GM18505 (cell line): ENCODE measurements around the gene BHLHE23.

Experiments
- ATAC-seq: cut with Tn5 transposase; IDR thresholded peaks from one replicate; pipeline ENCODE4 v1.9.1; 2021; ENCODE audit not compliant: unreplicated experiment
- POLR2A ChIP-seq: IDR thresholded peaks from 4 replicates; pipeline ENCODE4 v1.6.1; 2011; ENCODE audit warnings: borderline replicate concordance; ENCODE audit not compliant: insufficient read depth, insufficient read length; ENCODE audit errors: extremely low read depth

The BHLHE23 gene

DNA sequence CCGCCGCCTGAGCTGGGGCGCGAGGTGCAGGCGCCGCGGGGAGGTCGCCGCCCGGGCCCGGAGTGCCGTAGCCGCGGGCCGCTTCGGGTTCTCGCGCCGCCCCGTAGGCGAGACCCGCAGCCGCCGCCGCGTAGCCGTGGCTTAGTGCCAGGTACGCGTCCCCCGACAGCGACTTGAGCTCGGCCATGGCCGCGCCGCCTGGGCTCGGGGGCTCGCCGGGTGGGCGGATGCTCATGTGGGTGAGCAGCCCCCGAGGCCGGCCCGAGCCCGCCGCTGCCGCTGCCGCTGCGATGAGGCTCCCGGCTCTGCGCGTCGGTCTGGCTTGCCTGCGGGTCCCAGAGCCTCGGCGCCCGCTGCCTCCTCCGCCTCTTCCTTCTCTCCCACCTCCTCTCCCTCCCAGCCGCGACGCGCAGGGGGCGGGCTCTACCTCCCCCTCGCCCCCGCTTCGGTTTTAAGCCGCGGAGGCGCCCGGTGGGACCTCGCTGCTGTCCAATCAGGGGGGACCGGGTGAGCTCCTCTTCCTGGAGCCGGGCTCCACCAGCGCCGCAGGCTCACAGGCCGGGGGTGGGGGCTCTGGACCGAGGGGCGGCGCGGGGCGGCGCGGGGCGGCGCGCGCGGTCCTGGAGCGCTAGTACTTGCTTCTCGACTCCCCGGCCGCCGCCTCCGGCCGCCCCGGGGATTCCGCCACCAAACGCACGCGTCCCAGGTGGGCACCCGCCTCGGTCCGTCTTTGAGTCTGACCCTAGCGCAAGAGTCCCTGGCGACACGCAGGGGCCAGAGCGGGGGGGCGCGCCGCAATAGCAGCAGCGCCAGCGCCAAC is at the start of gene BHLHE23:
TSS of gene BHLHE23 (minus strand) at position 425 of the 820 bp plus-strand sequence. CDS start at position 235, 190 bp downstream.
- ATAC-seq: no peak
- no peak for TF ChIP-seq POLR2A

DNA sequence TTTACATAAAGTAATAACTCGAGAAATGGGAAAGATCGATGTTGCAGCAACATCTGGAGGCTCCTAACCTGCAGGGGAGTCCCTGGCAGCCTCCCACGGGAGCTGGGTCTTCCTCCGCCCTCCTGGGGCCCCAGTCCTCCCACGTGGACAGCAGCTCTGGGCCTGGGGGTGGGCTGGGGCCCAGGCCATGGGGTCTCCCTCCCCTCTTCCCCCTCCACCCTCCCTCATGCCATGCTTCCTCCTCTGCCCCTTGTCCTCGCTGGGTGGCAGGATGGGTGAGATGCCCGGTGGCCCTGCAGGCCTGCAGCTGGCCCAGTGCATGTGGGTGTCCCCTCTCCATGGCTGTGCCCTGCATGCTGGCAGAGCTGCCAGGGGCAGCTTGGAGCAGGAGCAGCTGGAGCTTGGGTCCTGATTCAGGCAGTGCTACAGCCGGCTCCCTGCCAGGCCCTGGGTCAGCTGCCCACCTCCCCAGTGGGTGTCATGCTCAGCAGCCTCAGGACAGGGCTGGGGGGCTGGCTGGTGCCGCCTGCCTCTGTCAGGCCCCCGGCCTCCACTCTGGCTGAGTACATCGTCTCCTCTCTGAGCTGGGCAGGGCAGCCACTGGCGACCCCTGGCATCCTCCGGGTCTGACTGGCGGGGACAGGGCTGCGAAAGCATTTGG is 48.9 kb upstream of the BHLHE23 start:
- TF ChIP-seq POLR2A: no peak
- ATAC-seq: no peak

DNA sequence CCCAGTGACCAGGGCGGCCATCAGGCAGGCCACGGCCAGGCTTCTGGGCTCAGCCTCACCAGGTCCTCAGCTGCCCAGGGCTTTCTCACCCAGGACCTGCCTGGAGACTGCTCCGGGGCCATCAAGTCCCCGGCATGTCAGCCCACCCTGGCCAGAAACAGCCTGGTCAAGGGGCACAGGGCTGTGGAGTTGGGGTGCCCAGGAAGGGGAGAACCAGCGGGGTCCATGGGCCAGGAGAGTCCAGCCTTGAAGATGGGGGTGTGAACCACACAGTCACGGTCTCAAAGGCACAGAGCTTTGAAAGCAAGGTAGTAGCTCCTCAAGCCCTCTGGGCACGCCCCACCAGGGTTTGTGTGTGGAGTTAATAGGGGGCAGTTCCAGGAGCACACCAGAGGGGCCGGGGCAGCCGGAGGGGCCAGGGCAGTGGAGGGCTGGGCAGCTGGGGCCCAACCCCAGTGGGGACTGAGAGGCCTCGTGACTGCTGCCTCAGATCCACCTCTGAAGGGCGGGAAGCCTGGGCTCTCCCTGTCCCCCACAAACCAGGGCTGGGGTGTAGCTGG is 48.0 kb upstream of the BHLHE23 start:
- ATAC-seq: no peak
- TF ChIP-seq POLR2A: no peak

DNA sequence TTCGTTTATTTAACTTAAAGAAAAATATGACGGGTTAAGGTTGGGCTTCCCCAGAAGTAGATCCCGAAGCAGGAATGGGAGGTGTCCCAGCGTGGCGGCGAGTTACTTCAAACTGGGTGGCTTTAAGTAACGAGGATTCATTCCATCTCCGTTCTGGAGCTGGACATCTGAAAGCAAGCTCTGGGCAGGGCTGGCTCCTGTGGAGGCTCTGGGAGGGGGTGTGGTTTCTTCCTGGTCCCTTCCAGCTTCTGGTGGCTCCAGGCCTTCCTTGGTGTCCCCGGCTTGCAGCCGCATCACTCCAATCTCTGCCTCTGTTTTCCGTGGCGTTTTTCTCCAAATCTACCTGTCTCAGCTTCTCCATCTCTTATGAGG is 47.3 kb upstream of the BHLHE23 start:
- no peak for ATAC-seq
- TF ChIP-seq POLR2A: no peak

DNA sequence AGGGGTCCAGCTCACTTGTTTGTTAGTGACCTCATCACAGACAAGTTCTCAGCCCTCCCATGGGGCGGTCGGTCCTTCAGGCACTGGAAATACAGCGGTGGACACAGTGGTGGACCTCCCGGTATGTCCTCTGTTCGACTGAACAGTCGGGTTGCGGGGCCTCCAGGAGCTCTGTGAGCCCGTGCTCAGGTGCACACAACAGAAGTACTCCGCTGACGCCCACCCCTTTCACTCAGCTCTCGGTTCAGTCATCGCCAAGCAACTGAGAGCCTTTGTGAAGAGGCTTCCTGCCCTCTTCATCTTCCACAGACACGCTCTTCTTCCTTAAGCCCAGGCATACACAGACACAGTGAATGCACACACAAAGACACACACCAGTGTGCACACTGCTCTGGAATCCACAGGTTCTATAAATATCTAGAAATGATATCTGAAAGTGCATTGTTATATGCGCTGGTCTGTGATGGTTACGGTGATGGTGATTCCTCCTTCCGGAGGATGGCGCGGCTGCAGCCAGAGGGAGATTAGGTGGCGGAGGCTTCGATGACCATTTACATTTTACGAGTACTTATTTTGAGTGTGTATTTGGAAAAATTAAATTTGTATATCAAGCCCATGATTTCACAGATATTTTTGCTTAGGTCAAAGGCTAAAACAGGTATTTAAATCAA is 46.8 kb upstream of the BHLHE23 start:
- ATAC-seq: no peak
- TF ChIP-seq POLR2A: no peak

DNA sequence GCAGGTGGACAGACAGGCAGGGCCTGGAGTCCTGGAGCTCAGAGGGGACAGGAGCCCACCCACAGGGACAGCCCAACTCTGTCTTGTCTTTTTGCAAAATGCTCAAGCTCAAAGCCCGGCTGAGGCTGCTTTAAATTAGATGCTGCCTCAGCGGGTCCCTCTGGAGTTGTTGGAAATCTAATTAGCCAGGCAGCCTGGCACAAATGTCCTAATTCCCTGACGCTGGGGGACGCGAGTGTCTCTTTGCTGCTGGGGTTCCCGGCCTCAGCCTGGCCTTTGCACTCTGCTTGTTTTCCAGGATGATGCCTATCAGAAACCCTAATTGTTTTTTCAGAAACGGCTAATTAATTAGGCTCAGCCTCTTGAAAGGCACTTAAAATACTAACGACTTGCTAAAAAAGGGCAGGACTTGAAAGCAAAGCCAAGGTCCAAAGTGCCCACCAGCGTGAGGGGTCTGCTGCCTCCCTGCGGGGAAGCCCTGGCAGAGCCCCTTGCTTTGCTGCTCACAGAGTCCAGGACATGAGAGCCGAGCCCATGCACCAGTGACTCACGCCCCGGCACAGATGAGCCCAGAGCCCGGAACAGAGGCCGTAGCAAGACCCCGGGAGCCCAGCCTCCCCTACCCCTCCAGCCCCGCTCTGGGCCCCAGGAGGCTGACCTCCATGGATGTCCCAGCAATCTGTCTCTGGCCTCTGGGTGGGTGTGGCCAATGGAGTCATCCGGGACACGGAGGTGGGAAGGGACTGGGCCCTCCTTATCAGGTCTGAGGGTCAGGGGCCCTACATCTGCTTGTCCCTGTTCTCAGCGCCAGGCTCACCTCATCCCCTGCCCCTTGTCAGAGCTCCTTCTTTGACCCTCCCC is 46.0 kb upstream of the BHLHE23 start:
- TF ChIP-seq POLR2A: no peak
- no peak for ATAC-seq

DNA sequence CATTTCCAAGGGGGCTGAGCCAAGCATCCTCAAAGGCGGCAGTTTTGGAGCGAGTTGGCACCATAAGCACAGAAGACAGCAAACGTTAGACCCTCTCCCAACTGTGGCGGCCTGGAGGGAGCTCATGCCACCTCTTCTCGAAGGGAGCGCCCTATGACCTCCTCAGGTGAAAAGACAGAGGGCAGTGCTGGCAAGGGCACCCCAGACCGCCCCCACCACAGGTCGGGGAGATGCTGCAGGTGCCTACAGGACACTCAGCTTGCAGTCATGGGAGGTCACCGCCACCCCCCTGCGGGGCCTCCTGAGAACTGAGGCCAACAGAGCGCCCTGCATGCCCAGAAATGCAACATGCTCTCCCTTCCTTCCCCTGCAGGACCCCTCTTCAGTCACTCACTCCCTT is 45.1 kb upstream of the BHLHE23 start:
- no peak for ATAC-seq
- no peak for TF ChIP-seq POLR2A

DNA sequence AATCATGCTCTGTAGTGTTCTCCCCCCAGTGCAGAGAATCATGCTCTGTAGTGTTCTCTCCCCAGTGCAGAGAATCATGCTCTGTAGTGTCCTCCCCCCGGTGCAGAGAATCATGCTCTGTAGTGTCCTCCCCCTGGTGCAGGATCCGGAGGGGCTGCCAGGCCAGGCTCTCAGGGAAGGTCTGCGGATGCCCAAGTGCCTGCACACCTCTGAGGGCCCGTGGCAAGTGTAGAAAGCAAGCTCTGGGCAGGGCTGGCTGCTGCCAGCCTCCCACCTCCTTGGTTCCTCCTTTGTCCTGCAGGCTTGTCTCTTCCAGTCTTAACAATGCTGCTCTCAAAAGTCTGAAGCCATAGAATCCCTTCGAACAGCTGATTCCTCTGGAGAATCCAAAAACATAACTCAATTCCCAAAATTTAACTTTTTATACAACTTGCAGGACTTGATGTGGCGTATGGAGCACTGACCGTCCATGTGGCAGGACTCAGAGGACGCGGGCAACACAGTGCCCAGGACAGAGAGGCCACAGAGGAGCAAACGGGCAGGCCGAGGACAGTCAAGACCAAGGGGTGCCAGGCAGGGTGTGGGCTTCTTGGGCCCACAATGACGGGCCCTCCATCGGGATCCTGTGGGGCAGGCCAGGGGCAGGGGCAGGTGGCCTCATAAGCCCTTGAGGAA is 44.6 kb upstream of the BHLHE23 start:
- TF ChIP-seq POLR2A: no peak
- no peak for ATAC-seq

DNA sequence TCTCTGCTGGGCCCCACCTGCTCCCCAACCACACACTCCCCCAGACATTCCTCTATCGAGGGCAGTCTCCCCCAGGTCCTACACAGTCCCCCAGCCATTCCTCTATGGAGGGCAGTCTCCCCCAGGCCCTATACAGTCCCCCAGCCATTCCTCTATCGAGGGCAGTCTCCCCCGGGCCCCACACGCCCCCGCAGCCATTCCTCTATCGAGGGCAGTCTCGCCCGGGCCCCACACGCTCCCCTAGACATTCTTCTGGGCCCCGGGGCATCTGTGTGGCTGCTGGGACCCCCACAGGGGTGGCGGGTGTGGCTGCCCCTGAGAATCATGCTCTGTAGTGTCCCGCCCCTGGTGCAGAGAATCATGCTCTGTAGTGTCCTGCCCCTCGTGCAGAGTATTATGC is 43.6 kb upstream of the BHLHE23 start:
- ATAC-seq: no peak
- no peak for TF ChIP-seq POLR2A

DNA sequence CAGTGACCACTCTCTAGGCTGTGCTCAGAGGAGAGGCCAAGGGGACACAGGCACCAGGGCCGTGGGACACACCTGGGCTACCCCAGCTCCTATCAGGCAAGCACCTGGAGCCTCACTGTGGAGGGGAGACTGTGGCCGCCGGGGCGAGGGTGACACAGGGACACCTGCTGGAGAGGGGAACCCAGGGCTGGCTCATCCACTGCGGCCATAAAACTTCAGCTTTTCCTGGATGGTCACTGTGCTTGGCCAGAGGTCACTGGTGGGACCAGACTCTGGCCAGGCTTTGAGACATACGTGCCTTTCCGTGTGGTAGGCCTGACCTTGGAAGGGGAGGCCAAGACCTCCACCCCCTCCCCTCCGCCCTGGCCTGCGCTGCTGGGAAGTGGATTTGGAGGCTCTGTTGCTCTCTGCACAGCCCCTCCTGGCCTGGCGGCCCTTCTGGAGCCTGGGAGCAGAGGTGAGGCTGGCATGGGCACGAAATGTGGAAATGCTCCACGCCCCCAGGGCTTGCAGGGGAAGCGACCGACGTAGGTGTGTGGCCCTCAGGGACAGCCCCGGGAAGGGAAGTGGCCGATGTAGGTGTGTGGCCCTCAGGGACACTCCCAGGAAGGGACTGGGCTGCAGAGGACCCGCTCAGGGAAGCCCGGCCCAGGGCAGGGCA is 42.9 kb upstream of the BHLHE23 start:
- TF ChIP-seq POLR2A: no peak
- no peak for ATAC-seq

DNA sequence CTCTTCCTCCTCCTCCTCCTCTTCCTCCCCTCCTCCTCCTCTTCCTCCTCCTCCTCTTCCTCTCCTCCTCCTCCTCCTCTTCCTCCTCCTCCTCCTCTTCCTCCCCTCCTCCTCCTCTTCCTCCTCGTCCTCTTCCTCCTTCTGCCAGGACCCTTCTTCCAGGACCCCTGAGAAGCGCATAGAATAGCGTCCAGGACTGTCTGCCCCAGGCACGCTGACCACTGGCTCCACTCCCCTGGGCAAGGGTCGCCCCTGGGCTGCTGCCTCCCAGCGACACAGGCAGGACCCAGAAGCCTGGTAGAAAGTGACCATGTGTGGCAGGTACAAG is 42.4 kb upstream of the BHLHE23 start:
- no peak for TF ChIP-seq POLR2A
- ATAC-seq: no peak
